B cell (primary cell): Measurements from ENCODE around the gene SPATA20.

Source experiments
- CTCF ChIP-seq: fragments of 200-600 bp; IDR thresholded peaks from one replicate; pipeline ENCODE4 v1.8.0; 2022; ENCODE audit warnings: antibody characterized with exemption, mild to moderate bottlenecking
- EZH2 ChIP-seq: IDR thresholded peaks from 2 replicates; pipeline ENCODE4 v1.6.1; 2012; ENCODE audit warnings: borderline replicate concordance, low read depth, mild to moderate bottlenecking, moderate library complexity, low read length; ENCODE audit not compliant: insufficient read depth, poor library complexity, severe bottlenecking

- no peak for TF ChIP-seq CTCF
- no peak for TF ChIP-seq EZH2
Observed at GRCh38 chr17:50544516-50544915, 2.5 kb upstream of the SPATA20 start.
